KOPT-K1 (cell line): ENCODE measurements around the gene CXADR.
"Not testable (repeated sequence)": the region's sequence is repeated elsewhere in the genome, so short reads cannot be mapped to it uniquely, and the experiment has no call there.

ENCODE experiments used
- H3K27ac ChIP-seq: fragments of 200-600 bp; sonication (generic); 2 replicates; pipeline ENCODE4 v1.5.1; 2016; ENCODE audit warnings: antibody characterized with exemption, mild to moderate bottlenecking, low read depth, low read length; ENCODE audit not compliant: poor library complexity, severe bottlenecking
- H3K36me3 ChIP-seq: fragments of 200-600 bp; sonication (generic); 2 replicates; pipeline ENCODE4 v1.5.1; 2017; ENCODE audit warnings: antibody characterized with exemption, mild to moderate bottlenecking, low read length, moderate library complexity; ENCODE audit not compliant: insufficient read depth
- H3K9me3 ChIP-seq: fragments of 200-600 bp; sonication (generic); 2 replicates; pipeline ENCODE4 v1.5.1; 2017; ENCODE audit warnings: antibody characterized with exemption, low read length, mild to moderate bottlenecking; ENCODE audit not compliant: insufficient read depth, poor library complexity, severe bottlenecking

The CXADR gene

DNA sequence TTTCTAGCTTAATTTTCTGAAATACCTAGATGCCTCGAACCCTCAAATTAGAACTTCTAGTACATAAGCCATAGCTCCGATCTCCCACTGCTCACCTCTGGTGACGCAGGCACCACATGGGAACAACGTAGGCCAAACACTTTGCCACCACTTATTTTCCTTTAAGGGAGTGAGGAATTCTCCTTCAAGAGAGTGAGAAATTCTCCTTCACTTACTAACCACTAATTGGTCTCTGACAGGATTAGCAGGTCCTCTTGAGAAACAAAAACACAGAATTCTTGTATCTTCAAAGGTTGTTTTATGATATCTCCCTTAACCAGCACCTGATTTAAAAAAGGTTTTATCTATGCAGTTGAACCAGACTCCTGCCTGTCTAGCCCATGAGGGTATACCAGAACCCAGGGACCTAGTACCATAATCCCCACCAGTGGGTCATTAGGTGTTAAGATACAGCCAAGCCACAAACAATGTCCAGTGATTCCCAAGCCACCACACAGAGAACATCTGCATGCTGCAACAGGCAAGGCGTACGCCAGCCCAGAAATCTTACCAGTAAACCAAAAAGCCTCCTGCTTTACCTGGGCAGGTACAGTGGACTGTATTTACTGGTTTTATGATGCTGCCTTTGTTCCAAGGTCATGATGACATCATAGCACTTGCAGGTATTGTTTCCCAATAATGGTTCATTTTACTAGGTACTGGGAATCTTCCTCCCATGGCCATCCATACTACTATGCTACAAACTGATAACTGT is 20.3 kb upstream of the CXADR start:
- Histone ChIP-seq H3K27ac (no peak overlapping the region), H3K9me3 (no peaks in the 10 kb centered on the region), H3K36me3 (no peaks in the 10 kb centered on the region)

DNA sequence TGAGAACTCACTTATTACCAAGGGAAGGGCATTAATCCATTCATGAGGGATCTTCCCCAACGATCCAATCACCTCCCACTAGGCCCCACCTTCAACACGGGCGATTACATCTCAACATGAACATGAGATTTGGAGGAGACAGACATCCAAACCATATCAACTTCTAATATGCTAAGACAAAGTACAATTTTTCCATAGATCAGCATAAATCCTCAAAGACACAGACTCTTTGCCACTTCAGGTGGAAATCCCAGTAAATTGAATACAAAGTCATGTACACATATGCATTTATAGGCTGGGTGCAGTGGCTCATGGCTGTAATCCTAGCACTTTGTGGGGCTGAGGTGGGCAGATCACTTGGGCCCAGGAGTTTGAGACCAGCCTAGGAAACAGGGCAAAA is 18.8 kb upstream of the CXADR start:
- Histone ChIP-seq H3K36me3 (no peaks in the 10 kb centered on the region), H3K9me3 (no peaks in the 10 kb centered on the region), H3K27ac (no peak overlapping the region)

DNA sequence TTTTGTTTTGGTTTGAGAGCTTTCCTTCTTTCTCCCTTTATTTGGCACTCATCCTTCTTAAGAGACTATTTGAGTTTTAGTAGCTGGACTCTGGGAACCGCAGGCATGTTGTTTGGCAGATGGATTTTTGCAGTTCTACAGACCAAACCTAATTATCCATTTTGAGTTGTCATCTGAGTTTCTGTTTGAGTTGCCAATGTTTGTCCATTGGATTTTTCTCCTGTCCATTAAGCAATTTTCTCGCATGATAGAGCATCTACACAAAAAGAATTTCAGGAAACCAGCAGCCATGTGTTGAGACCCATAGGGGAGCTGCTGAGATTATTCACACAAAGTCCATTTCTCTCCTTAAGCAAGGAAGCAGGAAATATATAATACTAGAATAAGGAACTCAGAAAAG is 17.2 kb upstream of the CXADR start:
- Histone ChIP-seq H3K36me3 (no peaks in the 10 kb centered on the region), H3K9me3 (no peaks in the 10 kb centered on the region)

DNA sequence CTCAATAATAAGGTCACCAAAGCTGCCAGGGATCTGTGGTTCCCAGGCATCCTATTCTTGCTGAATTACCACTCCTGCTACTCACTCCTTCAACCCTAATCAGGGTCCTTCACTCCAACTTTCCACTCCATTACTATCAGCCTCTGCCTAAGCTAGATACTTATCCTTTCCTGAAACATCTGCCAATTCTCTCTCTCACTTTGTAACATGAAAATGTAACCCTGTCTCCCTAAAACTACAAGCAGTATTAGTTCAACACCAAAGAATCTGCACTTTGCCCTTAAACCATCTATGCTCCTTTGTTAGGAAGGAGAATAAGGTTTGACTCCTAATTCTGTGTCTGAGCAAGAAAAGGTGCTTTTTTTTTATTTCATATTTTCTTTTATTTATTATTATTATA is 15.5 kb upstream of the CXADR start:
- H3K27ac ChIP-seq: no peak overlapping the region
- H3K9me3 ChIP-seq: no peaks in the 10 kb centered on the region
- H3K36me3 ChIP-seq: no peaks in the 10 kb centered on the region

More for the DNA sequence above, 17.2 kb upstream of the CXADR start:
- H3K27ac ChIP-seq: no peak overlapping the region

DNA sequence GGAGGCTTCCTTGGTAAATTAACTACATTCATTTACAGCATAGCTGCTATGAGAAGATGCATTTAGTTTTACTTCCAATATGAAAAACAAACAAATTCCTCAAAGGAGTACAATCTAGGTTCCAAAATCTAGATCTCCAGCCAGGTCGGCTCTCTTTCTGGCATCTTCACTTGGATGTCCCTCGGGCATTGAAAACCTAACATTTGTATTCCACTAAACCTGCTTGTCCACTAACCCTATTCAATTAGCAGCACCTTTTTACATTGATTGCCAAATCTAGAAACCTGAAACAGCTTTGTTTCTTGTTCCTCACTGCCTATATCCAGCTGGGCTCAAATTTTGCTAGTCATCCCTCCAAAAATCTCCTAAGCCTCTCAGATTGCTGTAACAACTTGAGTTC is 14.3 kb upstream of the CXADR start:
- Histone ChIP-seq H3K36me3 (no peaks in the 10 kb centered on the region), H3K9me3 (no peaks in the 10 kb centered on the region), H3K27ac (no peak overlapping the region)

DNA sequence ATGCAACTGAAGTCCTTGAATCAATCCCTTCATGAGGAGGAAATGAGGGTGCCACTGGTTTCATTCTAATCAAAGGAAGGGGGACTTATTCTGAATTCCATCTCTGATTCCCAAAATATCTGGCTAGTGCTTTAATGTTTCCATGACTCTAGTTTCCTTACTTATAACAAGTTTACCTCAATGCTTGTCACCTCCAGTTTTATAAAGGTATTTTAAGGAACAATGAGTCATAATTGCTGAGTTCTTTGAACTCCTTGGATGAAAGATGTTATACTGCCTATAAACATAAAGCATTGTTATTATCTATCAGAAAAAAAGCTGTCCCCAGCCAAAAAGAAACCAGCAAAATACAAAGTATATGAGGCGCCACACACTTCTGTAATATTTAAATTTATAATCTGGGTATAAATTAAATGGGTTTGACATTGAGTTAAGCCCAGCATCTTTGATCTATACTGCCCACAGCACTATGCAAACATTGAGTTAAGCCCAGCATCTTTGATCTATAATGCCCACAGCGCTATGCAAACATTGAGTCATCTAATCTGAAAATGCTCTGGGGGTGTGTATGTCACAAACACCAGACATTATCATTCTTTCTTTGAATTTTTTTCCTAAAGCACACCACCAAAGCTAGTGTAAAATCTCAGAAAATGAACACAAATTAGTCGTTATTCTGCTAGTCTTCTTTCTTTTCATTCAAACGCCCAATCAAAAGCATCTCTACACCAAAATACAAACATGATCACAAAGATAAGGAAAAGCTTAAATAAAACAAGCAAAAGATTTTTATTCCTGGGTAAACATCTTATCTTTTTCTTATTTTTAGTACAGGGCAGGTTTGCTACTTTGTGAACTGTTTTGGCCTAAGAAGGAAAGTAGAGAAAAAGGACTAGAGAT is 11.5 kb upstream of the CXADR start:
- Histone ChIP-seq H3K27ac (no peak overlapping the region), H3K9me3 (no peaks in the 10 kb centered on the region)

DNA sequence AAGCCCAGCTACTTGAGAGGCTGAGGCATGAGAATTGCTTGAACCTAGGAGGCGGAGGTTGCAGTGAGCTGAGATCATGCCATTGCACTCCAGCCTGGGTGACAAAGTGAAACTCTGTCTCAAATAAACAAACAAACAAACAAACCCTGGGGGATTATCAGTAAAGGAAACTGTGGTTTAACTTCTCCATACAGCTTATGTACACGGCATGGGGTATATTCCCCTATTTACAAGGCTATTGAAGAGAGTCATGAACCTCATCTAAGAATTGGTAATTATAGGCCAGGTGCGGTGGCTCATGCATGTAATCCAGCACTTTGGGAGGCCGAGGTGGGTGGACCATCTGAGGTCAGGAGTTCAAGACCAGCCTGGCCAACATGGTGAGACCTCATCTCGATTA is 9.9 kb upstream of the CXADR start:
- H3K9me3 ChIP-seq, H3K36me3 ChIP-seq, H3K27ac ChIP-seq: not testable (repeated sequence)

More for the DNA sequence above, 11.5 kb upstream of the CXADR start:
- no peaks in the 10 kb centered on the region for H3K36me3 ChIP-seq

DNA sequence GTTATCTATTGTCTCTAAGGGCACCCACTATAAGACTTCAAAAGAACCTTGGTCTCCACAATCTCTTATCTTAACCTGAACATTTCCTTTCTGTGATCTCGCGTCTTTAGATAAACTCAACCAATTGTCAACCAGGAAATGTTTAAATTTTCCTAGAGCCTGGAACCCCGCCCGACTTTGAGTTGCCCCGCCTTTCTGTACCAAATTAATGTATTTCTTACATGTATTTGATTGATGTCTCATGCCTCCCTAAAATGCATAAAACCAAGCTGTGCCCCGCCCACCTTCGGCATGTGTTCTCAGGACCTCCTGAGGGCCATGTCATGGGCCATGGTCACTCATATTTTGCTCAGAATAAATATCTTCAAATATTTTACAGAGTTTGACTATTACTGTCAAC is 5.9 kb upstream of the CXADR start:
- no peak overlapping the region for H3K27ac ChIP-seq
- H3K36me3 ChIP-seq: no peaks in the 10 kb centered on the region
- H3K9me3 ChIP-seq: no peaks in the 10 kb centered on the region

DNA sequence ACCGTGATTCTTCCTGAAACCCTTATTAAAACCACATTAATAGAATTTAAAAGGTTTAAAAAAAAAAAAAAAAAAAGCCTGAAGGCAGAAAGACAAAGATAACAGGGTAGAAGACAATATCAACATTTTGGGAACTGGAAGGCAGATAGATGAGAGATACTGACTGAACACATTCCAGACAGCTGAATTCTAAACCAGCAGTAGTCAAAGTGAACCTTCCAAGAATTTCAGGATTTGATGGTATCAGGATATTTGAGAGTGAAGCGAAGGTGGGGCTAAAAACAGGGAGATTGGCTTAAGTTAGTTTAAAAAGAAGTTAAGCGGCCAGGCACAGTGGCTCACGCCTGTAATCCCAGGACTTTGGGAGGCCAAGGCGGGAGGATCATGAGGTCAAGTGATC is 5.3 kb upstream of the CXADR start:
- H3K27ac ChIP-seq: no peak overlapping the region
- no peaks in the 10 kb centered on the region for H3K36me3 ChIP-seq
- H3K9me3 ChIP-seq: no peaks in the 10 kb centered on the region

DNA sequence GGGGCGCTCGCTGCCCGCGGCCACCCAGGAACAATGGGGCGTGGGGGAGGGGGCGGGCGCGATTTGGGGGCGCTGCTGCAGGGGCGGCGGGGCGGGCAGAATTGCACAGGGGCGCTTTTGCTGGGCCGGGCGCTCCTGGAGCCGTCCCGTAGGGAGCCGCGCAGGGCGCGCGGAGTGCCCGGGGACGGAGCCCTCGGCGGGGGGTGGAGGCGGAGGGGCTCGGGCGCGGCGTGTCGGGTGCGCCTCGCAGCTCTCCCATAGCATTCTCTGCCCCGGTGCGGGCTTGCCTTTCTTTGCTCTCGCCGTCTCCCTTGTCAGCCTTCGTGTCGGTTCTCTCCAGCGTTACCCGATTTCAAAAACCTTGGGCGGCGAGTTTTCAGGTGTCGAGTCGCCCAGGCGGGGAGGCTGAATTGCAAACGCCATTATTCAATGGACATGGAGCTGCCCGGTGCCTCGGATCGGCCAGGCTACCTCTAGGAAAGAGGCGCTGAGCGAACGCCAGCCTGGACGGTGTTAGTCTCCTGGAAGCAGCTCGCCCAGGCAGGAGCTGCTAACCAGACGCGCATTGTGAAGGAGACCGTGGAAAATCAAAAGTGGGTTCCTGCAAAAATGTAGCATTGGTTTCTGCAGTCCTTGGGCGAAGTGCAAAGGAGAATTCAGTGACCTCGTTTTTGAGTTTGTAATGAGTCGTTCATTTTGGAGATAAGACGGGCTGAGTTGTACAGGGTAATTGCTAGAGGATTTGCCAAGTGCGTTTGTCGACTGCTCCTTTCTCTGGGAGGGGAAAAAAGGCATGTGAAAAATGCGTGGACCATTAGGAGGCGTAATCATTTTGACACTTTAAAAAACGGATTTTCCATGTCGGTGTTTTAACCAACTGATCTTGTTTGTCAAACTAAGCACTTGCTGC is 626 bp downstream of the CXADR start:
- Histone ChIP-seq H3K27ac (no peak overlapping the region), H3K9me3 (no peaks in the 10 kb centered on the region), H3K36me3 (no peaks in the 10 kb centered on the region)

DNA sequence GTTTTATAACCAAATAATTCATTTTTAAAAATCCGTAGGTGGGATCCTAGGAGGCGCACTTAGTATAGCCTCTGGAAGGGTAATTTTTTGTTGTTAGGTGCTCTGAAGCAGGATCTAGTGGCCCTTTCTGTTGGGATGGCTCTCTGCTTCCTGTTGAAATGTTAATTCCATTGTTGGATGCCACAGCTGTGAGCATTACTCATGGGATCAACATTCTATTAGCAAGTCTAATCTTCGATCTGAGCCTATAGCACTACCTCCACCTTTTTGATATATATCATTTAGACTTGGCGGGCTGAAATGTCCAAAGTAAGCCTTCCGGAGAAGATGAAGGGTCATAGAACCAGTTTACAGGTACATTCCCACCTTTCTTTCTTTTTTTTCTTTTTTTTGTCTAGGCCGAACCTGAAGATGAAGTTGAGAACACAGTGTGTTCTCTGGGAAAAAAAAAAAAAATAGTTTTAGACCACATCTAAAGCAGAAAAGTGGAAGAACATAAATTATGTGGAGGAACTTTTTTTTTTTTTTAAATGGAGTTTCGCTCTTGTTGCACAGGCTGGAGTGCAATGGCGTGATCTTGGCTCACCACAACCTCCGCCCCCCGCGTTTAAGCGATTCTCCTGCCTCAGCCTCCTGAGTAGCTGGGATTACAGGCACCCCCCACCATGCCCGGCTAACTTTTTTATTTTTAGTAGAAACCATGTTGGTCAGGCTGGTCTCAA is 1.4 kb downstream of the CXADR start:
- no peaks in the 10 kb centered on the region for H3K36me3 ChIP-seq
- no peak overlapping the region for H3K27ac ChIP-seq
- no peaks in the 10 kb centered on the region for H3K9me3 ChIP-seq

DNA sequence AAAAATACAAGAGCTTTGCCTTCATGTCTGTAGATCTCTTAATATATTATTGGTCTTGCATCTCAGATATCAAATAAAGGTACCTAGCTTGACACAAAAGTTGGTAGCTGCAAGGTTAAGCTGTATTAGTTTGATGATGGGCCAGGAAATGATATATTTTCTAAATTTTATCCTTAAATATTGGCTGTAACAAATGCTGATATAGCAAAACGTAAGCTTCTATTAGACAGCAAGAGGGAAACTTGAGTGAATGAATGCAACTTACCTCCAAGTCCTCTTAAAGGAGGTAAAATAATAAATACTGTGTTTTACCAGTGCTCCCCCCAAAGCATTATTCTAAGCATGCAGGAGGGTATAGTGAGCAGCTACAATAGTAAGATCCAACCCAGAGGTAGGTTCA is 4.2 kb downstream of the CXADR start:
- H3K9me3 ChIP-seq, H3K36me3 ChIP-seq, H3K27ac ChIP-seq: not testable (repeated sequence)

DNA sequence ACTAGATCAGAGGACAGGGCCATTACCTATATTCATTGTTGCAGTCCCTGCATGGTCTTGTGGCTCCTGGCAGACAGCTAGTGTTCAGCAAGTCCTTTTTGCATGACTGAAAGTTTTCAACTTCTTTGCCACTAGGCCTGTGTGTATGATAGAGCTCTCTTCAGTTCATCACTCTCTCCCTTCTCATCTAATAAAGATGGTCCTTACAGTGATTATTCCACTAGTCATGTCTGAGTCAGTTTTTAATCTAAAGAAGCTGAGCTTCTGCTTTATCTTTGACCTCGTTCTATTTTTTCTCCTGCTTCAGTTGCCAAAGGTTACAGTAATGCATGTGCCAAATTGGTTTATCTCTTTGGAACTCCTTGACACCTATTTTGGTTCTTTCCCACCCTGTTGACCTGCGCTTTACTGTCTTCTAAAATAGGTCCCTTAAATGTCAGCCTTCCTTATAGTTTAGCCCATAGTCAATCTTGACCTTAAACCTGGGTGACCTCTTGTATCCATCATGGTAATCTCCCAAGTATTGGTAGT is 6.4 kb downstream of the CXADR start:
- no peaks in the 10 kb centered on the region for H3K9me3 ChIP-seq

DNA sequence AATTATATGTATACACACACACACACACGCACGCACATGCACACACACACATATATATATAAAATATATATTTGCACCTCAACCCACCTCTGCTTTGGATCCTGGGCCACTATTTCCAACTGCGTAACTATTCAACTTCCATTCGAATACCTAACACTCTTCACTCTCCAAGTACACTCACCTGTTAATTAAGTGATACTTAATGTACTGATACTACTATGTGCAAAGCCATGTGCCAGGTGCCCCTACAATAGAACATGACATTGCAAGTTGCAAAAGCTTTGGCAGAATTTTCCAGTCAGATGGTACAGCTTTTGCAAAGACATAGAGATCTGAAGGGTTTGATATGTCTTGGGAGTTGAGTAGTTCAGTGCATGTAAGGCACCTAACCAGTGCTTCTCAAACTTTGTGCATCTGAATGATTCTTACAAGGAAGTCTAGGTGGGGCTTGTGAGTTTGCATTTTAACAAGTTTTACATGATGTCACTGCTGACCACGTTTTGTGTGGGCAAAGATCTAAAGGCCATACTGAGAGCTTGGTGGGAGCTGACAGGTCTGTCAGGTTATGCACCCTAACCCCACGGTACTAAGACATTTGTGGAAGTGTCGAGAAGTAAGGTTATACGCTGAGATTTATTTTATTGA is 7.2 kb downstream of the CXADR start:
- Histone ChIP-seq H3K36me3 (no peaks in the 10 kb centered on the region), H3K9me3 (no peaks in the 10 kb centered on the region), H3K27ac (no peak overlapping the region)

More for the DNA sequence above, 6.4 kb downstream of the CXADR start:
- Histone ChIP-seq H3K36me3 (no peaks in the 10 kb centered on the region), H3K27ac (no peak overlapping the region)
